Measurements from ENCODE around the gene KRT13.

- TF ChIP-seq, protein P1, sequence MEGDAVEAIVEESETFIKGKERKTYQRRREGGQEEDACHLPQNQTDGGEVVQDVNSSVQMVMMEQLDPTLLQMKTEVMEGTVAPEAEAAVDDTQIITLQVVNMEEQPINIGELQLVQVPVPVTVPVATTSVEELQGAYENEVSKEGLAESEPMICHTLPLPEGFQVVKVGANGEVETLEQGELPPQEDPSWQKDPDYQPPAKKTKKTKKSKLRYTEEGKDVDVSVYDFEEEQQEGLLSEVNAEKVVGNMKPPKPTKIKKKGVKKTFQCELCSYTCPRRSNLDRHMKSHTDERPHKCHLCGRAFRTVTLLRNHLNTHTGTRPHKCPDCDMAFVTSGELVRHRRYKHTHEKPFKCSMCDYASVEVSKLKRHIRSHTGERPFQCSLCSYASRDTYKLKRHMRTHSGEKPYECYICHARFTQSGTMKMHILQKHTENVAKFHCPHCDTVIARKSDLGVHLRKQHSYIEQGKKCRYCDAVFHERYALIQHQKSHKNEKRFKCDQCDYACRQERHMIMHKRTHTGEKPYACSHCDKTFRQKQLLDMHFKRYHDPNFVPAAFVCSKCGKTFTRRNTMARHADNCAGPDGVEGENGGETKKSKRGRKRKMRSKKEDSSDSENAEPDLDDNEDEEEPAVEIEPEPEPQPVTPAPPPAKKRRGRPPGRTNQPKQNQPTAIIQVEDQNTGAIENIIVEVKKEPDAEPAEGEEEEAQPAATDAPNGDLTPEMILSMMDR (IDR thresholded peaks at IDR 0.05), result no peak
- no peak for TF ChIP-seq ZFX (IDR thresholded peaks at IDR 0.05; ENCODE audit: borderline replicate concordance)
These were observed 21.9 kb downstream of the KRT13 start for GRCh38 chr17:41483531-41483930.
